Brain microvascular endothelial cell (primary cell): ENCODE measurements around the gene FAM9B.

Experiments used
- DNase-seq: peaks from one replicate; pipeline ENCODE4 v3.0.0-alpha.2; 2020
- H3K27ac ChIP-seq: fragments of 250-450 bp; sonication (Bioruptor Pico); 2 replicates; pipeline ENCODE4 v1.5.1; 2020; ENCODE audit warnings: mild to moderate bottlenecking, moderate library complexity
- H3K27me3 ChIP-seq: fragments of 250-450 bp; sonication (Bioruptor Pico); replicated peaks from 2 replicates; pipeline ENCODE4 v1.5.1; 2020; ENCODE audit warnings: mild to moderate bottlenecking
- H3K36me3 ChIP-seq: fragments of 250-450 bp; sonication (Bioruptor Pico); replicated peaks from 2 replicates; pipeline ENCODE4 v1.5.1; 2020; ENCODE audit warnings: mild to moderate bottlenecking
- H3K4me3 ChIP-seq: 2 replicates; pipeline ENCODE4 v1.5.1; 2011; ENCODE audit warnings: low read depth, mild to moderate bottlenecking, control low read depth, low read length, moderate library complexity
- in situ Hi-C: cut with HindIII; loops from 2 replicates; pipeline ENCODE4 v1.10.0; 2017; ENCODE audit warnings: low sequenced_read_pairs, low pct_ligation_motif_present
- TF ChIP-seq, protein P1 (sequence below): IDR thresholded peaks from 2 replicates; pipeline ENCODE4 v1.5.1; 2011; ENCODE audit warnings: low read depth, mild to moderate bottlenecking, moderate library complexity, low read length, control low read depth, inconsistent platforms; ENCODE audit errors: missing control alignments

FAM9B gene

DNA sequence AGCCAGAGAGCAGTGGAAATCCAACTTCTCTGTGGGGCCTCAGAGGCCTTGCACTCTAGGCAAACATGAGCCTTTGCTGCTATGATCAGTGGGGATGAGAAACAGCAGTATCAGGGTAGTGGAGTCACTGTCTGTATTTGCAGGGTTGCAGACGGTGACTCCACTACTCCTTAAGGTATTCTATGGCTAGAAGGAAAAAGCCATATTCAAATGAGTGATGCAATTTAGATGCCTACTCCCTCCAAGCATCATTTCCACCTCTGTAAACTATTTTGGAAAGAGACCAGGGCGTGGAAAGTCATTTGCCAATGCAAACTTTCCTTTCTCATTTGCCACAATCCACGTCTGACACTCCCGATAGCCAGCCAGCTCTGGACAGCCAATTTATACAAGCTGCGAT lies 35.6 kb upstream of the FAM9B start:
- H3K4me3 ChIP-seq, result no peak overlapping the region
- no peaks in the 10 kb centered on the region for H3K27me3 ChIP-seq
- no peaks in the 10 kb centered on the region for H3K36me3 ChIP-seq
- TF ChIP-seq, protein P1, sequence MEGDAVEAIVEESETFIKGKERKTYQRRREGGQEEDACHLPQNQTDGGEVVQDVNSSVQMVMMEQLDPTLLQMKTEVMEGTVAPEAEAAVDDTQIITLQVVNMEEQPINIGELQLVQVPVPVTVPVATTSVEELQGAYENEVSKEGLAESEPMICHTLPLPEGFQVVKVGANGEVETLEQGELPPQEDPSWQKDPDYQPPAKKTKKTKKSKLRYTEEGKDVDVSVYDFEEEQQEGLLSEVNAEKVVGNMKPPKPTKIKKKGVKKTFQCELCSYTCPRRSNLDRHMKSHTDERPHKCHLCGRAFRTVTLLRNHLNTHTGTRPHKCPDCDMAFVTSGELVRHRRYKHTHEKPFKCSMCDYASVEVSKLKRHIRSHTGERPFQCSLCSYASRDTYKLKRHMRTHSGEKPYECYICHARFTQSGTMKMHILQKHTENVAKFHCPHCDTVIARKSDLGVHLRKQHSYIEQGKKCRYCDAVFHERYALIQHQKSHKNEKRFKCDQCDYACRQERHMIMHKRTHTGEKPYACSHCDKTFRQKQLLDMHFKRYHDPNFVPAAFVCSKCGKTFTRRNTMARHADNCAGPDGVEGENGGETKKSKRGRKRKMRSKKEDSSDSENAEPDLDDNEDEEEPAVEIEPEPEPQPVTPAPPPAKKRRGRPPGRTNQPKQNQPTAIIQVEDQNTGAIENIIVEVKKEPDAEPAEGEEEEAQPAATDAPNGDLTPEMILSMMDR, result no peak
- no peak for DNase-seq
- H3K27ac ChIP-seq, result no peak overlapping the region
- in situ Hi-C loops, result no loop called here

DNA sequence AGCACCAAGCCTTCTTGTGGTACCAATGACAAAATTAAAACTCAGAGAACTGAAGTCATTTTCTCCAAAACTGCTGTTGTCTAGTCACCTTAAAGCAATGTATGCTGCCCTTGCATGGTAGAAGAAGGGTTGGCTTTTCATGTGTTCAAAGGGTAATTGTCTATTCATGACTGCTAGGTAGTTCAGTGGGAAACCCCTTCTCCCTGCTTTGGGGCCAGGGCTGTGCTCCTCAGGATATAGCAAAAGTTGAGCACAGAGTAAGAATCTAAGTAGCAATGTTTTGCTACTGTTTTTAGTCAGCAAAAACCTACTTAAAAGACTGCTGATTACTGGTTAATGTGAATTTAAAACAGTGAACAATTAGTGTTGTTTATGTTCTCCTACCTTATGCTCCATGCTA lies 30.8 kb upstream of the FAM9B start:
- in situ Hi-C loops, result no loop called here
- no peaks in the 10 kb centered on the region for H3K27me3 ChIP-seq
- H3K27ac ChIP-seq, result no peak overlapping the region
- TF ChIP-seq, protein P1, result no peak
- no peak for DNase-seq
- no peaks in the 10 kb centered on the region for H3K36me3 ChIP-seq
- H3K4me3 ChIP-seq, result no peak overlapping the region

DNA sequence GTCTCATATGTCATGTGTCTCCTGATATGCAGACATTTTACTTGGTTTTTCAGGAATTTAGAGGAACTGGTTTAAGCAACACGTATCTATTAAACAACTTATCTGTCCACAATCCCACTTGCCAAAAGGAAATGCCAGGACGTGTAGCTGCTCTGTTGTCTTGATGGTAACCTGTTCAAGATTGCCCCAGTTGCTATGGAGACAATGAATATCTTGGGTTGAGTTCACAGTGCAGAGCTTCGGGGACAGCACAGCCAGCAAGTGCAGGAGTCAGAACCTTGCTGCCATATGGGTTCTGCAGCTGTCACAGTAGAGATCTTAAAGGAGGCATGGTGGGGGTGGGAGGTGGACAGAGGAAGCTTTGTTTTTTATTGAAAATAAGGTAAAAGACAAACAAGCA lies 28.7 kb upstream of the FAM9B start:
- Histone ChIP-seq H3K27ac (no peak overlapping the region), H3K36me3 (no peaks in the 10 kb centered on the region), H3K4me3 (no peak overlapping the region), H3K27me3 (no peaks in the 10 kb centered on the region)
- TF ChIP-seq, protein P1, result no peak
- in situ Hi-C loops, result no loop called here
- no peak for DNase-seq

DNA sequence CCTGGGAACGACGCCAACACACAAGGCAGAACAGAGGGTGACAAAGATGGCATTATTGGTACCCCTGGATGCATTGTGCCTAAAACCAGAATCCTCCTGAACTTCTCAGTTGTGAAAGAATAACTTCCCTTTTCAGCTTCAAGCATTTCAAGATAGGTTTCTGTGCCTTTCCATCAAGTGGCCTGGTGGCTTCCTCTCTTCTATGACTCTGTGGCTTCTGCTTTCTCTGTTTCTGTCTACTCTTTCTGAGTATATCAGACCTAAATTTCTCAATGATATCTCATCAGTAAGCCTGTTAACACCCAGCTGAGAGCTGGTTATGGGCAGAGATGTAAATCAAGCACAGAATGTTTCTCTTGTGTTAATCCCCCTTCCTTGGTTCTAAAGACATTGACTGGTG lies 21.4 kb upstream of the FAM9B start:
- no peaks in the 10 kb centered on the region for H3K27me3 ChIP-seq
- TF ChIP-seq, protein P1, result no peak
- H3K36me3 ChIP-seq, result no peaks in the 10 kb centered on the region
- in situ Hi-C loops, result no loop called here
- no peak overlapping the region for H3K4me3 ChIP-seq
- no peak for DNase-seq
- H3K27ac ChIP-seq, result no peak overlapping the region

DNA sequence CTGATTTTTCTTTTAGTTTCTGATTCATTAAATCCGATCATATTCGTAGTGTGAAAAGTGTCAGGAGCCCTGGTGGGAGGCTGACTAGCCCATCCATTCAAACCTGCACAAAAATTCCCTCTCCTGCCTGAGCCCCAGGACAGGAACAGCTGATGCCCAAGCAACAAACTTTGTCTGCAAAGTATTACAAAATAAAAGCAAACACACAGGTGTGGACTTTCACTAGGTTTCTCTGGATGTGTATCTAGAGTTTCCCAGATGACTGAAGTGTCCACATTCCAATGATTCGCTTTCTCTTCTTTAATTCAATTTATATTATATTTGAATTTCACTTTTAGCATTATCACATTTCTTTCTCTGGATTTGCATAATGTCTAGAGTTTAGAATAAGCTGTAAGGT lies 18.2 kb upstream of the FAM9B start:
- H3K4me3 ChIP-seq, result no peak overlapping the region
- TF ChIP-seq, protein P1, result no peak
- no peaks in the 10 kb centered on the region for H3K27me3 ChIP-seq
- in situ Hi-C loops, result no loop called here
- no peak overlapping the region for H3K27ac ChIP-seq
- no peaks in the 10 kb centered on the region for H3K36me3 ChIP-seq
- DNase-seq, result no peak

DNA sequence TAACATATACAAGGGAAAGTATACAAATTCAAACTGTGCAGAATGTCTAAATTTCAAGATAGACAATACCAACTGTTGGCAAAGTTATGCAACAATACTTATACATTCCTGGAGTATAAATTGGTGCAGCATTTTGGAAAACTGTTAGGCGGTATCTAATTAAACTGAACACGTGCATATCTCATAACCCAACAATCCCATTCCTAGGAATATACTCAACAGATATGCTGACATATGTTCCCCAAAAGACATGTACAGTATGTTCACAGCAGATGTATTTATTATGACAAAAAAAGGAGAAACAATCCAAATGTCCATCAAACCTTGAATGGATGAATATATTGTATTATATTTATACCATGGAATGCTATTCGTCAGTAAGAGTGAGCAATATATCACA lies 16.4 kb upstream of the FAM9B start:
- H3K4me3 ChIP-seq, result no peak overlapping the region
- TF ChIP-seq, protein P1, result no peak
- in situ Hi-C loops, result no loop called here
- DNase-seq, result no peak
- no peaks in the 10 kb centered on the region for H3K27me3 ChIP-seq
- no peak overlapping the region for H3K27ac ChIP-seq
- no peaks in the 10 kb centered on the region for H3K36me3 ChIP-seq
